ENCODE data around the gene BICC1. TPM values are rescaled to one million over a fixed set of nuclear protein-coding genes. Genes with fewer than 3 reads are reported as not detected.

The BICC1 gene
- total RNA-seq, 6 donors from 2014 or later, result 3.1 to 10.5 (median 3.9) TPM

DNA sequence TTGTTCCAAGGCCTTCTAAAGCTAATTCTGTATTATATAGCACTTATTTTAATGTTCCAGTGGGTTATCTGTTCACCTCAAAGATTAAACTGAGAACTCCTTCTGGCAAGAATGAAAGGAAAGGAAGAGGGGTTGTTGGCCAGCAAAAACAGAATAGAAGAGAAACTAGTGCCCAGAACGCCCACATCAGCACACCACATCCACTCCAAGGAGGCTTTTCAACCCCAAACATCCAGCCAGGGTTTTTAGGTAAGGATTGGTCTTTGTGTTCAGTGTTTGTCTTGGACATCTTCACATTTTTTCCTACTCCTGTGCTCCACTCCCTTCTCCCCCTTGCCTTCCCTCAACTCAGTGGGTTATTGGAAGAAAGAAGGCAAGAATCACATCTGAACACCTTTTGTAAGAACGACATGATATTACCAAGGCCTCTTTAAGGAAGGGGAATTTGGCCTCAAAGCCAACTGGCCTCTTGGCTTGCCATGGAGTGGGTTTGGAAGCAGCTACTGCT lies 55.8 kb downstream of the BICC1 start:
- TF ChIP-seq EP300 (IDR thresholded peaks at IDR 0.05) (no peak), POLR2A (IDR thresholded peaks at IDR 0.05) (no peak), POLR2AphosphoS5 (IDR thresholded peaks at IDR 0.05) (no peak)
- TF ChIP-seq, protein P1, sequence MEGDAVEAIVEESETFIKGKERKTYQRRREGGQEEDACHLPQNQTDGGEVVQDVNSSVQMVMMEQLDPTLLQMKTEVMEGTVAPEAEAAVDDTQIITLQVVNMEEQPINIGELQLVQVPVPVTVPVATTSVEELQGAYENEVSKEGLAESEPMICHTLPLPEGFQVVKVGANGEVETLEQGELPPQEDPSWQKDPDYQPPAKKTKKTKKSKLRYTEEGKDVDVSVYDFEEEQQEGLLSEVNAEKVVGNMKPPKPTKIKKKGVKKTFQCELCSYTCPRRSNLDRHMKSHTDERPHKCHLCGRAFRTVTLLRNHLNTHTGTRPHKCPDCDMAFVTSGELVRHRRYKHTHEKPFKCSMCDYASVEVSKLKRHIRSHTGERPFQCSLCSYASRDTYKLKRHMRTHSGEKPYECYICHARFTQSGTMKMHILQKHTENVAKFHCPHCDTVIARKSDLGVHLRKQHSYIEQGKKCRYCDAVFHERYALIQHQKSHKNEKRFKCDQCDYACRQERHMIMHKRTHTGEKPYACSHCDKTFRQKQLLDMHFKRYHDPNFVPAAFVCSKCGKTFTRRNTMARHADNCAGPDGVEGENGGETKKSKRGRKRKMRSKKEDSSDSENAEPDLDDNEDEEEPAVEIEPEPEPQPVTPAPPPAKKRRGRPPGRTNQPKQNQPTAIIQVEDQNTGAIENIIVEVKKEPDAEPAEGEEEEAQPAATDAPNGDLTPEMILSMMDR (IDR thresholded peaks at IDR 0.05), result no peak
- no peak overlapping the region for H3K27ac ChIP-seq

DNA sequence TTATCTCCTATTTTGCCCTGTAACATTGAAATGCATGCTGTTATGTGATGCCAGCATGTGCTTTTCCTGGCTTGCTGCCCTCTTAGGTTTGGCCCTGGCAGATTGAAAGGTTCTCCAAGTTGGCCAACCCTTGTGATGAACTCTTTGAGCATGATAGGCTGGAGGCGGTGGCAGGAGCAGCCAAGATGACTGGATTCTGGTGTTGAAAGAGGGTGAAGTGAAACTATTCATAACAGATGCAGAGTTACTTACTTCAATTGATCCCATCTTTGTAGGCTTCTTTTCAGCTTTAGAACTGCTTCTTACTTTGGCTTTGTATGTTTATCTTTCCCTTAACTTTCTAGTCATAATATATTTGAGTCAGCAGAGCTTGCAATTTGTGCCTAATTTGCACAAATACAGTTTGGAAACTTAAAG lies 57.6 kb downstream of the BICC1 start:
- Histone ChIP-seq H3K36me3 (no peaks in the 10 kb centered on the region), H3K9me3 (no peaks in the 10 kb centered on the region), H3K4me1 (no peaks in the 10 kb centered on the region), H3K27me3 (no peaks in the 10 kb centered on the region), H3K4me3 (no peak overlapping the region), H3K27ac (no peak overlapping the region)
- WGBS, 2 donors, result 78 to 84% methylated on average over 1 of the region's 1 CpG
- no peak for DNase-seq
- ATAC-seq (ENCODE audit: low FRiP score in 2 of 2), result no peak
- TF ChIP-seq, protein P1 (IDR thresholded peaks at IDR 0.05), result no peak
- TF ChIP-seq EP300 (IDR thresholded peaks at IDR 0.05), result no peak
- TF ChIP-seq POLR2AphosphoS5 (IDR thresholded peaks at IDR 0.05), result no peak
- TF ChIP-seq POLR2A (IDR thresholded peaks at IDR 0.05), result no peak

More for the DNA sequence above, 55.8 kb downstream of the BICC1 start:
- DNase-seq (no peak), ATAC-seq (ENCODE audit: low FRiP score in 2 of 2) (no peak)
- 56 to 62% methylated on average over 2 of the region's 2 CpGs for whole genome bisulfite sequencing, 2 donors
- Histone ChIP-seq H3K9me3 (no peaks in the 10 kb centered on the region), H3K36me3 (no peaks in the 10 kb centered on the region), H3K4me3 (no peak overlapping the region), H3K4me1 (no peaks in the 10 kb centered on the region), H3K27me3 (no peaks in the 10 kb centered on the region)

DNA sequence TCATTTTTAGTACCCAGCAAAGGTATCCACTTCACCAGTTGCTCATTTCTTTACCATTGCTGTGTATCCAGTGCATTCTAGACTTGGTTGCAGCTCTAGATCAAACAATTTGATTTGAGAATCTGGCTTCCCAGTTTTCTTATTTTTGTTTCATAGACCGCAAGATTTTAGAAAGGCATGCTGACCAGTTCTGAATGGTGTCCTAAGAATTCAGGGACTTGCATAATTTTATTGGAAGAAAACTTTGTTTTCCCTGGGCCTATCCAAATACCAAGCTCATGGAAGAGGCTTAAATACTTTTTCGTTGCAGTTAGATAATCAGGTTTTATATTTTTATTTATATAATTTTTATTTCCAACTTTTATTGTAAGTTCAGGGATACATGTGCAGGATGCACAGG lies 58.3 kb downstream of the BICC1 start:
- no peak overlapping the region for H3K27ac ChIP-seq

DNA sequence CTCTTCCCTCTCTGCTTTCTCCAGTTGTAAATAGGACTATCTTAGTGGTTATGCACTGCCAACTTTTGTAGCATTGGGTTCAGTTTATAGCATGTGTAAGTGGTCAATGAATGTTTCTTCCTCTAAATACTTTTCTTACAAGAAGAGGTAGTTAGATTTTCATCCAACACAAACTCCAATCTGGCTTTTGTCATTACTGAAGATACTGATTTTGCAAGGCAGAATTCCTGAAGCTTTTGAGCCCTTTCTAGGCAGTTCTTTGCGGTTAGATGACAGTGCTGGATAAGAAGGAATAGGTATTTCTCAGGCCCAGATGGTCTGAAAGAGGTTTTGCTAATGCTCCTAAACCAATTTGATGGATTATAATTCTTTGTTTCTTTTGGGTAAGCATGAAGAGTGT lies 60.5 kb downstream of the BICC1 start:
- H3K27ac ChIP-seq, result no peak overlapping the region
- no peak for DNase-seq
- no peak overlapping the region for H3K4me3 ChIP-seq
- 93 to 94% methylated on average over 1 of the region's 1 CpG for WGBS, 2 donors
- no peak for ATAC-seq (ENCODE audit: low FRiP score in 2 of 2)
- no peaks in the 10 kb centered on the region for H3K36me3 ChIP-seq
- no peaks in the 10 kb centered on the region for H3K9me3 ChIP-seq
- peaks cover 6 to 13% (median 10%) of the 10 kb centered on the region in 4 donors for H3K4me1 ChIP-seq
- no peaks in the 10 kb centered on the region for H3K27me3 ChIP-seq
- TF ChIP-seq, protein P1 (IDR thresholded peaks at IDR 0.05), result no peak
- TF ChIP-seq POLR2A (IDR thresholded peaks at IDR 0.05) (no peak), EP300 (IDR thresholded peaks at IDR 0.05) (no peak), POLR2AphosphoS5 (IDR thresholded peaks at IDR 0.05) (no peak)

More for the DNA sequence above, 58.3 kb downstream of the BICC1 start:
- H3K36me3 ChIP-seq, result no peaks in the 10 kb centered on the region
- TF ChIP-seq POLR2AphosphoS5 (IDR thresholded peaks at IDR 0.05) (no peak), EP300 (IDR thresholded peaks at IDR 0.05) (no peak), POLR2A (IDR thresholded peaks at IDR 0.05) (no peak)
- TF ChIP-seq, protein P1 (IDR thresholded peaks at IDR 0.05), result no peak
- no peaks in the 10 kb centered on the region for H3K27me3 ChIP-seq
- no peaks in the 10 kb centered on the region for H3K4me1 ChIP-seq
- no peaks in the 10 kb centered on the region for H3K9me3 ChIP-seq
- WGBS, 2 donors, result 76 to 78% methylated on average over 2 of the region's 2 CpGs
- H3K4me3 ChIP-seq, result no peak overlapping the region
- DNase-seq, result no peak
- no peak for ATAC-seq (ENCODE audit: low FRiP score in 2 of 2)

DNA sequence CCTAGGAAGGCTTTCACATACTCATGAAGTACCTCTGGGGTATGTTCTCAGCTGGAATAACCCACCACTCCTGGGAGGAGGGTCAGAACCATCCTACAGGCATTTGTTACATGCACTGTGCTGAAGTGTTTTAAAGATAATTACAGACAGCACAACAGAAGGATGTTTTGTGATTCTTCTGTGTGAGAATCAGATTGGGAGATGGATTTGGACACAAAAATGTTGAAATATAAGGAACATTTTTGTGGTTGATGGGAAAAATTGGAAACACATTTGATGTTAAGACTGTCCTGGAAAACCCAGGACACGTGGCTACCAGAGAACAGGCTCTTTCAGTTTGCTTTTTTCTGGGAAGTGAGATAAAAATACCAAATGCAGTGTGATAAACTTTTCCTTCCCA lies 61.4 kb downstream of the BICC1 start:
- peaks cover 8 to 14% (median 12%) of the 10 kb centered on the region in 4 donors for H3K4me1 ChIP-seq
- ATAC-seq (ENCODE audit: low FRiP score in 2 of 2) (no peak), DNase-seq (no peak)
- no peaks in the 10 kb centered on the region for H3K9me3 ChIP-seq
- 53 to 59% methylated on average over 1 of the region's 1 CpG for WGBS, 2 donors
- H3K4me3 ChIP-seq, result no peak overlapping the region
- H3K27me3 ChIP-seq, result no peaks in the 10 kb centered on the region
- TF ChIP-seq POLR2A (IDR thresholded peaks at IDR 0.05), result no peak
- TF ChIP-seq EP300 (IDR thresholded peaks at IDR 0.05), result no peak
- TF ChIP-seq, protein P1 (IDR thresholded peaks at IDR 0.05), result no peak
- no peak for TF ChIP-seq POLR2AphosphoS5 (IDR thresholded peaks at IDR 0.05)
- no peaks in the 10 kb centered on the region for H3K36me3 ChIP-seq
- no peak overlapping the region for H3K27ac ChIP-seq

All from upper lobe of left lung (tissue), 6 donors.